Spleen (tissue), 7 donors: ENCODE data around the gene NIPAL3.

Experiments used
- POLR2A ChIP-seq, 3 donors: fragments of 450-650 bp; IDR thresholded peaks; one replicate each; pipeline ENCODE4 v1.5.1; 2017; ENCODE audit warnings: antibody characterized with exemption in 3 of 3, mild to moderate bottlenecking in 1 of 3
- POLR2AphosphoS5 ChIP-seq, 3 donors: sonication (generic); formaldehyde crosslinking; IDR thresholded peaks; one replicate each; pipeline ENCODE4 v1.5.1; 2017; ENCODE audit warnings: antibody characterized with exemption in 3 of 3
- TF ChIP-seq, protein P1 (sequence below), 11 experiments: fragments of 200-600 bp in 7 of 11; fragments of 450-650 bp in 4 of 11; sonication (generic) in 4 of 11; IDR thresholded peaks in 8 of 11; conservative IDR thresholded peaks in 3 of 11; 1 replicate in 7 of 11; 2 replicates in 4 of 11; pipeline versions ENCODE4 v1.4.0 to v1.8.0; 2016 to 2021; ENCODE audit warnings: antibody characterized with exemption in 11 of 11, inconsistent platforms in 4 of 11, mild to moderate bottlenecking in 1 of 11
- donor health status: DM: no; HTN: no; CAD: no; lungs with moderate emphysema.
- donor health status: DM: no; HTN: no; CAD: no.
- donor health status: DM: no; HTN: no; CAD: no.

GRCh38 chr1:24486331-24487065 lies 70.9 kb downstream of the NIPAL3 start:
- TF ChIP-seq, protein P1, sequence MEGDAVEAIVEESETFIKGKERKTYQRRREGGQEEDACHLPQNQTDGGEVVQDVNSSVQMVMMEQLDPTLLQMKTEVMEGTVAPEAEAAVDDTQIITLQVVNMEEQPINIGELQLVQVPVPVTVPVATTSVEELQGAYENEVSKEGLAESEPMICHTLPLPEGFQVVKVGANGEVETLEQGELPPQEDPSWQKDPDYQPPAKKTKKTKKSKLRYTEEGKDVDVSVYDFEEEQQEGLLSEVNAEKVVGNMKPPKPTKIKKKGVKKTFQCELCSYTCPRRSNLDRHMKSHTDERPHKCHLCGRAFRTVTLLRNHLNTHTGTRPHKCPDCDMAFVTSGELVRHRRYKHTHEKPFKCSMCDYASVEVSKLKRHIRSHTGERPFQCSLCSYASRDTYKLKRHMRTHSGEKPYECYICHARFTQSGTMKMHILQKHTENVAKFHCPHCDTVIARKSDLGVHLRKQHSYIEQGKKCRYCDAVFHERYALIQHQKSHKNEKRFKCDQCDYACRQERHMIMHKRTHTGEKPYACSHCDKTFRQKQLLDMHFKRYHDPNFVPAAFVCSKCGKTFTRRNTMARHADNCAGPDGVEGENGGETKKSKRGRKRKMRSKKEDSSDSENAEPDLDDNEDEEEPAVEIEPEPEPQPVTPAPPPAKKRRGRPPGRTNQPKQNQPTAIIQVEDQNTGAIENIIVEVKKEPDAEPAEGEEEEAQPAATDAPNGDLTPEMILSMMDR (IDR thresholded peaks at IDR 0.05 in 8 of 11, conservative IDR thresholded peaks at IDR 0.05 in 3 of 11): no peak
- TF ChIP-seq POLR2A (IDR thresholded peaks at IDR 0.05): no peak
- no peak for TF ChIP-seq POLR2AphosphoS5 (IDR thresholded peaks at IDR 0.05)
